Neural cell (in vitro differentiated cells): Measurements from ENCODE around the gene DNAJB4. TPM values are rescaled to one million over a fixed set of nuclear protein-coding genes. Genes with fewer than 3 reads are reported as not detected.
A peak's percentile ranks its signal among the peaks of the same experiment; 100 is the strongest.
"Not testable (repeated sequence)": the region's sequence is repeated elsewhere in the genome, so short reads cannot be mapped to it uniquely, and the experiment has no call there.

Source experiments
- H2AFZ ChIP-seq: fragments of 200-600, 300-800 bp; sonication (generic), shearing (Covaris generic); 2 replicates; pipeline ENCODE4 v1.6.0; 2014; ENCODE audit warnings: low read depth, mild to moderate bottlenecking, antibody characterized with exemption, low read length, moderate library complexity
- H3F3A ChIP-seq: fragments of 200-600 bp; shearing (Covaris generic); 2 replicates; pipeline ENCODE4 v1.6.1; 2016; ENCODE audit warnings: mild to moderate bottlenecking, moderate library complexity, mixed read lengths, antibody characterized with exemption, low read length; ENCODE audit not compliant: insufficient read depth, poor library complexity, severe bottlenecking
- H3K27ac ChIP-seq: fragments of 200-600, 300-800 bp; sonication (generic), shearing (Covaris generic); 2 replicates; pipeline ENCODE4 v1.5.1; 2014; ENCODE audit warnings: mild to moderate bottlenecking, low read length, moderate library complexity
- H3K27me3 ChIP-seq: fragments of 300-800, 200-600 bp; sonication (generic), shearing (Covaris generic); 2 replicates; pipeline ENCODE4 v1.6.0; 2014; ENCODE audit warnings: mild to moderate bottlenecking, low read depth, low read length, moderate library complexity; ENCODE audit not compliant: insufficient read depth
- H3K36me3 ChIP-seq: fragments of 300-800, 200-600 bp; sonication (generic), shearing (Covaris generic); 2 replicates; pipeline ENCODE4 v1.5.1; 2014; ENCODE audit warnings: mild to moderate bottlenecking, antibody characterized with exemption, low read length, moderate library complexity; ENCODE audit not compliant: insufficient read depth
- H3K4me2 ChIP-seq: fragments of 300-800, 200-600 bp; sonication (generic), shearing (Covaris generic); 2 replicates; pipeline ENCODE4 v1.6.0; 2014; ENCODE audit warnings: mild to moderate bottlenecking, low read length
- H3K4me3 ChIP-seq: fragments of 300-800, 200-600 bp; sonication (generic), shearing (Covaris generic); 2 replicates; pipeline ENCODE4 v1.5.1; 2014; ENCODE audit warnings: mild to moderate bottlenecking, low read length, moderate library complexity
- H3K79me2 ChIP-seq: fragments of 200-600 bp; shearing (Covaris generic); replicated peaks from 2 replicates; pipeline ENCODE4 v1.6.0; 2014; ENCODE audit warnings: mild to moderate bottlenecking, low read length, moderate library complexity; ENCODE audit not compliant: insufficient read depth
- H3K9ac ChIP-seq: fragments of 300-800, 200-600 bp; sonication (generic), shearing (Covaris generic); 2 replicates; pipeline ENCODE4 v1.6.1; 2016; ENCODE audit warnings: mild to moderate bottlenecking, low read length, mixed read lengths
- H3K9me2 ChIP-seq: fragments of 200-600 bp; shearing (Covaris generic); 2 replicates; pipeline ENCODE4 v1.6.1; 2016; ENCODE audit warnings: mild to moderate bottlenecking, low read length, mixed read lengths; ENCODE audit not compliant: insufficient read depth
- H3K9me3 ChIP-seq: fragments of 200-600, 300-800 bp; sonication (generic), shearing (Covaris generic); 2 replicates; pipeline ENCODE4 v1.6.1; 2016; ENCODE audit warnings: mild to moderate bottlenecking, mixed run types, low read length, moderate library complexity, mixed read lengths
- H4K20me1 ChIP-seq: fragments of 200-600 bp; shearing (Covaris generic); 2 replicates; pipeline ENCODE4 v1.6.1; 2016; ENCODE audit warnings: mild to moderate bottlenecking, mixed run types; ENCODE audit not compliant: insufficient read depth
- EP300 ChIP-seq: fragments of 450-650 bp; conservative IDR thresholded peaks from 2 replicates; pipeline ENCODE4 v1.6.1; 2014; ENCODE audit warnings: antibody characterized with exemption, mild to moderate bottlenecking, moderate library complexity; ENCODE audit not compliant: poor library complexity, severe bottlenecking
- EZH2 ChIP-seq: fragments of 200-600, 300-800 bp; shearing (Covaris generic), sonication (generic); IDR thresholded peaks from 2 replicates; pipeline ENCODE4 v1.6.1; 2014; ENCODE audit warnings: antibody characterized with exemption, low read length, borderline replicate concordance, mild to moderate bottlenecking; ENCODE audit not compliant: insufficient read depth, poor library complexity, severe bottlenecking
- MXI1 ChIP-seq: fragments of 450-650 bp; conservative IDR thresholded peaks from 2 replicates; pipeline ENCODE4 v1.6.1; 2014; ENCODE audit warnings: antibody characterized with exemption, mild to moderate bottlenecking; ENCODE audit not compliant: poor library complexity, severe bottlenecking
- POLR2AphosphoS5 ChIP-seq: IDR thresholded peaks from 2 replicates; pipeline ENCODE4 v1.6.1; 2012
- RAD21 ChIP-seq: fragments of 450-650 bp; conservative IDR thresholded peaks from 2 replicates; pipeline ENCODE4 v1.6.1; 2014; ENCODE audit warnings: antibody characterized with exemption, mild to moderate bottlenecking, moderate library complexity
- REST ChIP-seq: IDR thresholded peaks from 2 replicates; pipeline ENCODE4 v1.6.1; 2012; ENCODE audit warnings: borderline replicate concordance
- SMC3 ChIP-seq: fragments of 450-650 bp; conservative IDR thresholded peaks from 2 replicates; pipeline ENCODE4 v1.6.1; 2014; ENCODE audit warnings: antibody characterized with exemption, mild to moderate bottlenecking, moderate library complexity; ENCODE audit not compliant: poor library complexity
- TAF1 ChIP-seq: IDR thresholded peaks from 2 replicates; pipeline ENCODE4 v1.6.1; 2012; ENCODE audit warnings: low read depth
- polyA plus RNA-seq: library from polyadenylated mRNA; depleted of rRNA; stranded (reverse); fragments of >200 nt; gene quantifications from 2 replicates; pipeline ENCODE4 v1.2.3, GENCODE V29; 2014
- TF ChIP-seq, protein P1 (sequence below): fragments of 450-650 bp; IDR thresholded peaks from 2 replicates; pipeline ENCODE4 v1.5.1; 2014; ENCODE audit warnings: antibody characterized with exemption, mild to moderate bottlenecking, moderate library complexity; ENCODE audit not compliant: poor library complexity, severe bottlenecking

The DNAJB4 gene
- polyA plus RNA-seq, 1 donor from 2014 or later = 42.2 TPM

DNA sequence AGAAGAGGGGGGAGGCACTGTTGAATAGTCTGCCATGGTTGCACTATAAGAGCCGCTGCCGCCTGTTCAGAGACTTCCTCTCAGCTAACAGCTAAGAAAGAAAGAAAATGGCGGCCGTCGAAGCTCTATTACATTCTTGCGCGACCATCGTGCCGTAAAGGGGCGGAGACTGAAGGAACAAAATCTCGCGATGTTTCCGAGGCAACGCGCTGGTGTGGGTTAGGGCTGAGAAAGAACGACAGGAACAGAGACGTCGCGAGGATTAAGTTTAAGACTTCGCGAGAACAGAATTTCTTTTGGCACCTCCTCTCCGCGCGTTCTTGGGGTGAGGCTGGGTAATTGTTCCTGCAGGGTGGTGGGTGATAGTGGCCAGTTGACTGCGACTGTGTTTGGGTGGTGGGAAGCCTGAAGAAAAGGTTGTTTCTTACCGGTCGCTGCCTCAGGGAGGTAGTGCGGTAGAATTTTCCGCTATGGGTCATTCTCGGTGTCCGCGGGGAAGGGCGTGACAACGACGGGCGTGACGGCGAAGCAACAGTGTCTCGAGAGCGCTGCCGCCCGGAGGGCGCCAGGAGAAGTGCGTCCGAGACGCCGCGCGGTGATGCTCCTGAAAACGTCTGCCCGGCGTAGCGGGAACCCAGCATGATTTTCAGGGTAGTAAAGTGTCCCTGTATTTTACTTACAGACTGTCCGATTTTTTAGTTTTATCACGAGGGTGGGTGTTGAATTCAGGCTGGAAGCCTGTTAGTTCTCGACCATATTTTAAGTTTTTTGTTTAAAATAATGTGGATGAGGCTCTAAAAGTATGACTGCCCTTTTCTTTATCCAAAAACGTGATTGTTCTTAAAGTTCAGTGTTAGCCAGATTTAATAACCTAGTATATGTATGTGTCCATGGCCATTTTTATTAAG lies 25.5 kb upstream of the DNAJB4 start, which contains the start of gene FUBP1:
TSS of gene FUBP1 (minus strand) at position 104 of the 908 bp plus-strand sequence. CDS start at position 36, 68 bp downstream.
- H3K9me2 ChIP-seq = no peaks in the 10 kb centered on the region
- peaks cover 21% of the 10 kb centered on the region for H4K20me1 ChIP-seq
- peak within 1 kb of the TSS; percentile 94 for H2AFZ ChIP-seq
- TF ChIP-seq EP300 (peak; percentile 74), RAD21 (peak; percentile 63), REST (peak; percentile 11), TAF1 (peak; percentile 96), SMC3 (peak; percentile 72), MXI1 (peak; percentile 86), EZH2 (no peak), POLR2AphosphoS5 (peak; percentile 95)
- TF ChIP-seq, protein P1, sequence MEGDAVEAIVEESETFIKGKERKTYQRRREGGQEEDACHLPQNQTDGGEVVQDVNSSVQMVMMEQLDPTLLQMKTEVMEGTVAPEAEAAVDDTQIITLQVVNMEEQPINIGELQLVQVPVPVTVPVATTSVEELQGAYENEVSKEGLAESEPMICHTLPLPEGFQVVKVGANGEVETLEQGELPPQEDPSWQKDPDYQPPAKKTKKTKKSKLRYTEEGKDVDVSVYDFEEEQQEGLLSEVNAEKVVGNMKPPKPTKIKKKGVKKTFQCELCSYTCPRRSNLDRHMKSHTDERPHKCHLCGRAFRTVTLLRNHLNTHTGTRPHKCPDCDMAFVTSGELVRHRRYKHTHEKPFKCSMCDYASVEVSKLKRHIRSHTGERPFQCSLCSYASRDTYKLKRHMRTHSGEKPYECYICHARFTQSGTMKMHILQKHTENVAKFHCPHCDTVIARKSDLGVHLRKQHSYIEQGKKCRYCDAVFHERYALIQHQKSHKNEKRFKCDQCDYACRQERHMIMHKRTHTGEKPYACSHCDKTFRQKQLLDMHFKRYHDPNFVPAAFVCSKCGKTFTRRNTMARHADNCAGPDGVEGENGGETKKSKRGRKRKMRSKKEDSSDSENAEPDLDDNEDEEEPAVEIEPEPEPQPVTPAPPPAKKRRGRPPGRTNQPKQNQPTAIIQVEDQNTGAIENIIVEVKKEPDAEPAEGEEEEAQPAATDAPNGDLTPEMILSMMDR = peak; percentile 92
- H3K4me3 ChIP-seq = peak within 1 kb of the TSS; percentile 90
- H3K36me3 ChIP-seq = peaks cover 3% of the 10 kb centered on the region
- peak within 1 kb of the TSS; percentile 100 for H3K27ac ChIP-seq
- H3K27me3 ChIP-seq = no peaks in the 10 kb centered on the region
- H3K9me3 ChIP-seq = no peaks in the 10 kb centered on the region
- peak within 1 kb of the TSS; percentile 99 for H3K9ac ChIP-seq
- peak within 1 kb of the TSS; percentile 80 for H3K4me2 ChIP-seq
- peaks cover 60% of the 10 kb centered on the region for H3K79me2 ChIP-seq
- H3F3A ChIP-seq = peaks cover 5% of the 10 kb centered on the region

- not testable (repeated sequence) for H3K9ac ChIP-seq
These were observed 21.3 kb upstream of the DNAJB4 start for GRCh38 chr1:77983352-77983996.

More at GRCh38 chr1:77983352-77983996, 21.3 kb upstream of the DNAJB4 start:
- H3K36me3 ChIP-seq, H3K9me3 ChIP-seq, H3F3A ChIP-seq, H3K4me3 ChIP-seq, H3K27me3 ChIP-seq, H4K20me1 ChIP-seq, H3K27ac ChIP-seq, H2AFZ ChIP-seq, H3K4me2 ChIP-seq, H3K9me2 ChIP-seq: not testable (repeated sequence)
- H3K79me2 ChIP-seq = peaks cover 44% of the 10 kb centered on the region
